G401.6 (cell line): ENCODE measurements around the gene TRAF5.
"Not testable (repeated sequence)": the region's sequence is repeated elsewhere in the genome, so short reads cannot be mapped to it uniquely, and the experiment has no call there.

Experiments
- FAIRE-seq: peaks from 2 replicates; lab custom pipeline; 2012; peaks lifted over from hg19 to GRCh38; lab: Jason Lieb, UNC

Gene TRAF5

GRCh38 chr1:211347077-211347844 is 20.6 kb downstream of the TRAF5 start:
- no peak for FAIRE-seq

GRCh38 chr1:211348547-211348946 is 21.9 kb downstream of the TRAF5 start:
- no peak for FAIRE-seq

GRCh38 chr1:211349741-211350140 is 23.1 kb downstream of the TRAF5 start:
- no peak for FAIRE-seq

DNA sequence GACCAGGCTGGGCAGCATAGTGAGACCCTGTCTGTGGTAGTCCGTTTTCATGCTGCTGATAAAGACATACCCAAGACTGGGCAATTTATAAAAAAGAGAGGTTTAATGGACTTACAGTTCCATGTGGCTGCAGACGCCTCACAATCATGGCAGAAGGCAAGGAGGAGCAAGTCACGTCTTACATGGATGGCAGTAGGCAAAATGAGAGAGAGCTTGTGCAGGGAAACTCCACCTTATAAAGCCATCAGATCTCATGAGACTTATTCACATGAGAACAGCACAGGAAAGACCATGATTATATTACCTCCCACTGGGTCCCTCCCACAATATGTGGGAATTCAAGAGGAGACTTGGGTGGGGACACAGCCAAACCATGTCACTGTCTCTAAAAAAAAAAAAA is 25.4 kb downstream of the TRAF5 start:
- FAIRE-seq = not testable (repeated sequence)

GRCh38 chr1:211352465-211352864 is 25.8 kb downstream of the TRAF5 start:
- FAIRE-seq = no peak

DNA sequence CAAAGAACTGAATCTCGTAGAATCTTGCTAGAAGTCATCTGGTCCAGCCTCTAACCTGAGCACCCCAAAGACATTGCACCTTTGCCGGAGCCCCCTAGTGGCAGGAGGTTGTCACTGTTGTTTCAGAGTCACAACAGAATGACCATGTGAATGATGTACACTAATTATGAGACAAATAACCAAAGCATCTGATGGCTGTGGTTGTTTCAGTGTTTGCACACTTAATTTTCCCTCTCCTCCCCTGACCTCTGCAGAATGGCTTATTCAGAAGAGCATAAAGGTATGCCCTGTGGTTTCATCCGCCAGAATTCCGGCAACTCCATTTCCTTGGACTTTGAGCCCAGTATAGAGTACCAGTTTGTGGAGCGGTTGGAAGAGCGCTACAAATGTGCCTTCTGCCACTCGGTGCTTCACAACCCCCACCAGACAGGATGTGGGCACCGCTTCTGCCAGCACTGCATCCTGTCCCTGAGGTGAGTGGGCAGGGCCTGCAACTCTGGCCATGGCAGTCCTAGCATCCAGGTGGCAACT is 26.4 kb downstream of the TRAF5 start:
- FAIRE-seq = no peak

- FAIRE-seq = no peak
Measured at GRCh38 chr1:211353562-211354212, 27.1 kb downstream of the TRAF5 start.

DNA sequence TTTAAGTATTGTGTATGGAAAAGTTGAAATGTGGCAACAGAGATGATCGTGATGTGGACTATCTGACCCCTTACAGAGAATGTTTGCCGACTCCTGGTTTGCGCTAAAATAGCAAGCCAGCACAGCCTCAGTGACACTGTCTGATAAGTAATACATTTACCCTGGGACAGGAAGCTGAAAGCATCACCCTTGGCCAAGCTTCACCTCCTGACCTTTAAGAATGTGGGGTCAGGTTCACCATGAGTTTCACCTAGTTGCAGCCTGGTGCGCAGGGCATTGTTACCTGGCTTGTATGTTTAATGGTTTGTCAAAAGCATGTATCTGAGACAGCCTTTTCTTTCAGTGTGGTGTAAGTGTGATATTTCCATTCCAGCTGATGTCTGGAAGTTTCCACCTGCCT is 29.2 kb downstream of the TRAF5 start:
- FAIRE-seq = no peak

GRCh38 chr1:211356723-211357407 is 30.2 kb downstream of the TRAF5 start:
- FAIRE-seq = no peak

DNA sequence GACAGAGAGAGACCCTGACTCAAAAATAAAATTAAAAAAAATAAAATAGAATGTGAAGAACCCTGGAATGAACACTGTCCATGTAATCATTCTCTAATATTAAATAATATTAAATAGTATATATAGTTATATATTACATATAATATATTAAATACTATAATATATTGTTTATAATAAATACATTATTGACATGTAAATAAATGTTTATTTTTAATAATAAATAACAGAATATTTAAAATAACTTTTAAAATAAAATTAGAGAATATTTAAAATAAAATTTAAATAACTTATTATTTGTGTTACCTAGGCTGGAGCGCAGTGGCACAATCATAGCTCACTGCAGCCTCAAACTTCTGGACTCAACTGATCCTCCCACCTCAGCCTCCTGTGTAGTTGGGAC is 32.1 kb downstream of the TRAF5 start:
- peak; percentile 94 for FAIRE-seq

DNA sequence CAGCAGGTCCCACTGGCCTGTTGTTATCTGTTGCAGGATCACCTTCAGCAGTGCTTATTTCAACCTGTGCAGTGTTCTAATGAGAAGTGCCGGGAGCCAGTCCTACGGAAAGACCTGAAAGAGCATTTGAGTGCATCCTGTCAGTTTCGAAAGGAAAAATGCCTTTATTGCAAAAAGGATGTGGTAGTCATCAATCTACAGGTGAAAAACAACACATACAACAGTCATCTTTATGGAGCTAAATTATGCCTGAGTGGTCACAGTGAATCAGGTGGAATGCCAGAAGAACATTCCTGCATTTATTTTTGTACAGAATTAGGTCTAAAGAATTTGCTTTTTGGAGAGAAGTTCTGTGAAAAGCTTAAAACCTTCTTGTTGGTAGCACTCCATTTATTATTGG is 33.2 kb downstream of the TRAF5 start:
- FAIRE-seq = no peak

GRCh38 chr1:211361202-211361601 is 34.6 kb downstream of the TRAF5 start:
- no peak for FAIRE-seq

- FAIRE-seq = no peak
Measured at GRCh38 chr1:211369640-211370039, 43.0 kb downstream of the TRAF5 start.

GRCh38 chr1:211370669-211371068 is 44.0 kb downstream of the TRAF5 start:
- FAIRE-seq = no peak

DNA sequence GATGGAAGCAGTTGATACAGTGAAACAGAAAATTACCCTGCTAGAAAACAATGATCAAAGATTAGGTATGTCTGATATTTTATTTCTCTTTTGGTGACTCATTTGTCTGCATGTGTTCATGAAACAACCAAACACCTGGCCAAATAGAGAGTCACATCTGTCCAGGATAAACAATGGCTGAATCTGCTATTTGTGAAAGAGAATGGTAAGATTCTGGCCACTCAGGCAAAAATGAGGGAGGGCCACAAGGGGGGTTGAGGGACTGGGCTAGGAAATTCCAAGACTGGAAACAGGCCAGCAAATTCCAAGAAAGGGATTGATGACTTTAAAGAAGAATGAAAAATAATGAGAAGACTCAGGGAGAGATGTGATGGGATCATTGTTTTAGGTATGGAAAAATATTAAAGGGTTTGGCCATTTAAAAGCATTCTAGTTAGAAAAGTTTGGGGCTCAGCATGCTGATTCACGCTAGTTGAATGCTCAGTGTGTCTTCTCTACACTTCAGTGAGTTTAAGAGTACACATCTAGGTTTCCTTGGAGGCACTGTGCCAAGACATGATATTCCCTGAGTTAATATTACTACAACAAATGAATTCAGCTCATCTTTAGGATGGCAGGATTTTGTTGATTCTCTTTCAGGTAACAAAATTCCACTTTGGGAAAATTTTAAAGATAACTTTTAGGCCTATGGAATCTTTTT is 44.9 kb downstream of the TRAF5 start:
- FAIRE-seq = no peak

GRCh38 chr1:211372463-211372862 is 45.8 kb downstream of the TRAF5 start:
- FAIRE-seq = no peak

DNA sequence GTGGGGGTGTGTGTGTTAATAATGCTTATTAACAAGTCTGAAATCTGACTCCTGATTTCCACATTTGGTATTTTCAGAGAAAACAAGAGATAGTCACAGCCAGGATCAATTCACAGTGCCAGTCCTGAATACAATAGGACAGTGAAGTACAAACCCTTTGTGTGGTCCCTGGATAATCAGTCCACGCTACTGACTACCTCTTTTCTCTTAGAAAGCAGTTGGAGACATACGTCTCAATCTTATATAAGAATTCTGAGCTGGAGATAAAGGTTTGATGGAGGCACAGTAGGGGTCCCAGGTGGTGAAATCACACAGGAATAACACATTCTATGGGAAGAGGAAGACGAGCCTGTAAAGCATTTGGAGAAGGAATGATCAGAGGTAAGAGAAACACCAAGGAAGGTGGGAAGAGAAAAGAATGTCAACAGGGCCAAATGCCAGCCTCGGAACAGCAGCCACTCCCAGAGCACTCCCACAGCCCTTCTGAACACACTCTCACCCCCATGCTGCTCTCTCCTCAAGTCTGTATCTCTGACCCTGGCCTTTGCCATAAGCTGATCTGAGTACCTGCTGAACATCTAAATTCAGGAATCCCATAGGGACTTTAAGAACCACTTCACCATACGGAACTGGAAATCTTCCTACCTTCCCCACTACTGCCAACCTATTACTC is 48.6 kb downstream of the TRAF5 start:
- FAIRE-seq = no peak

DNA sequence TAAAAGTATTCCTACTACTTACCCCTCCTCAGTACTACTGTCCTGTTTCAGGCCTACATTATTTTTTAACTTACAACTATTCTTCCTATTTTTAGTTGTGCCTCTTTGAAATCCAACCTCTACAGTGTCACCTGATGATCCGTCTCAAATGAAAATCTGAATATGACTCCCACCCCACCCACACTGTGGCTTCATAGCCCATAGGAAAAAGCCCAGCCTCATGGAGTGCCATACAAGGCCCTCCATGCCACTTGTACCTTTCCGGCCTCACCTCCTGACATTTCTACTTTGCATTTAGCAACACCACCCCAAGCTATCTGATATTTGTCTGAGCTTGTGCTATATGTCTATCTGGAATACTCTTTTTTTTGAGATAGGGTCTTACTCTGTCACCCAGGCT is 49.3 kb downstream of the TRAF5 start:
- FAIRE-seq = no peak

DNA sequence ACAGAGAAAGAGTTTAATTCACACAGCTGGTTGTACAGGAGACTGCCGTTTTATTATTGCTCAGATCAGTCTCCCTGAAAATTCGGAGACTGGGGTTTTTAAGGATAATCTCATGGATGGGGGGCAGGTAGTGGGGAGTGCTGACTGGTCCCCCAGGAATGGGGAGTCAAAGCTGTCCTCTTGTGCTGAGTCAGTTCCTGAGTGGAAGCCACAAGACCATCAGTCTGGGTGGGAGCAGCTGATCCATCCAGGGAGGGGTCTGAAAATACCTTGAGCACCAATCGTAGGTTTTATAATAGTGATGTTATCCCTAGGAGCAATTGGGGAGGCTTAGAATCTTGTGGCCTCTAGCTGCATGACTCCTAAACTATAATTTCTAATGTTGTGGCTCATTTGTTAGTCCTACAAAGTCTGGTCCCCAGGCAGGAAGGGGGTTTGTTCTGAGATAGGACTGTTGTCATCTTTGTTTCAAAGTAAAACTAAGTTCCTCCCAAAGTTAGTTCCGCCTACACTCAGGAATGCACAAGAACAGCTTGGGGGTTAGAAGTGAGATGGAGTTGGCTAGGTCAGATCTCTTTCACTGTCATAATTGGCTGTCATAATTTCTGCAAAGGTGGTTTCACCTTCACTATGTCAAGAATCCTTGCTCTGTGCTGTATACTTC is 50.3 kb downstream of the TRAF5 start:
- FAIRE-seq = no peak

- no peak for FAIRE-seq
Measured at GRCh38 chr1:211377539-211378450, 51.2 kb downstream of the TRAF5 start.
